GM21723 (cell line): ENCODE results near the gene NPS.

Source experiments
- ATAC-seq: cut with Tn5 transposase; IDR thresholded peaks from one replicate; pipeline ENCODE4 v1.9.1; 2021; ENCODE audit warnings: mild to moderate bottlenecking, moderate library complexity; ENCODE audit not compliant: unreplicated experiment

NPS gene

GRCh38 chr10:127556916-127557315 is 7.8 kb downstream of the NPS start:
- no peak for ATAC-seq

GRCh38 chr10:127561647-127562046 is 12.5 kb downstream of the NPS start:
- ATAC-seq, result no peak

GRCh38 chr10:127563718-127564553 is 14.8 kb downstream of the NPS start:
- ATAC-seq, result no peak

GRCh38 chr10:127564644-127565043 is 15.5 kb downstream of the NPS start:
- ATAC-seq, result no peak

GRCh38 chr10:127565583-127565982 is 16.5 kb downstream of the NPS start:
- no peak for ATAC-seq

- ATAC-seq, result no peak
Observed at GRCh38 chr10:127569210-127569609, 20.1 kb downstream of the NPS start.

- no peak for ATAC-seq
Observed at GRCh38 chr10:127570036-127570435, 20.9 kb downstream of the NPS start.

GRCh38 chr10:127571386-127571785 is 22.3 kb downstream of the NPS start:
- ATAC-seq, result no peak

GRCh38 chr10:127576051-127576450 is 26.9 kb downstream of the NPS start:
- no peak for ATAC-seq

GRCh38 chr10:127576740-127577161 is 27.6 kb downstream of the NPS start:
- ATAC-seq, result no peak

GRCh38 chr10:127577376-127578258 is 28.5 kb downstream of the NPS start:
- no peak for ATAC-seq

- no peak for ATAC-seq
Observed at GRCh38 chr10:127578259-127578960, 29.3 kb downstream of the NPS start.

GRCh38 chr10:127578961-127579305 is 29.8 kb downstream of the NPS start:
- no peak for ATAC-seq

- no peak for ATAC-seq
Observed at GRCh38 chr10:127579640-127580039, 30.5 kb downstream of the NPS start.

- no peak for ATAC-seq
Observed at GRCh38 chr10:127580822-127581221, 31.7 kb downstream of the NPS start.

GRCh38 chr10:127585519-127586023 is 36.5 kb downstream of the NPS start:
- ATAC-seq, result no peak

GRCh38 chr10:127587668-127588365 is 38.7 kb downstream of the NPS start:
- ATAC-seq, result no peak

GRCh38 chr10:127592586-127592985 is 43.5 kb downstream of the NPS start:
- no peak for ATAC-seq

- no peak for ATAC-seq
Observed at GRCh38 chr10:127600479-127600878, 51.4 kb downstream of the NPS start.
